GM23338 (cell line): ENCODE results near the gene SCTR. TPM values are rescaled to one million over a fixed set of nuclear protein-coding genes. Genes with fewer than 3 reads are reported as not detected.

Experiments used
- ATAC-seq: fragments of 200-7000 bp; cut with Tn5 transposase; 3 replicates; pipeline ENCODE4 v1.9.1; 2020
- DNase-seq: peaks from one replicate; pipeline ENCODE4 v3.0.0-alpha.2; 2015; ENCODE audit warnings: low spot score
- H2AFZ ChIP-seq: fragments of 200-600 bp; sonication (generic); 2 replicates; pipeline ENCODE4 v1.8.0; 2016; ENCODE audit warnings: antibody characterized with exemption, mild to moderate bottlenecking, moderate library complexity
- H3F3A ChIP-seq: fragments of 200-600 bp; sonication (generic); replicated peaks from 2 replicates; pipeline ENCODE4 v1.8.0; 2017; ENCODE audit warnings: antibody characterized with exemption, mixed run types, low read depth
- H3K27ac ChIP-seq: fragments of 200-600 bp; sonication (generic); 2 replicates; pipeline ENCODE4 v1.6.1; 2016; ENCODE audit warnings: low read depth
- H3K27me3 ChIP-seq: fragments of 200-600 bp; sonication (generic); 2 replicates; pipeline ENCODE4 v1.8.0; 2016; ENCODE audit warnings: mild to moderate bottlenecking, mixed run types, moderate library complexity; ENCODE audit not compliant: insufficient read depth
- H3K36me3 ChIP-seq: fragments of 200-600 bp; sonication (generic); 2 replicates; pipeline ENCODE4 v1.8.0; 2016; ENCODE audit warnings: mild to moderate bottlenecking; ENCODE audit not compliant: insufficient read depth
- H3K4me1 ChIP-seq: fragments of 200-600 bp; sonication (generic); 2 replicates; pipeline ENCODE4 v1.8.0; 2016; ENCODE audit warnings: mild to moderate bottlenecking, moderate library complexity; ENCODE audit not compliant: insufficient read depth
- H3K4me2 ChIP-seq: fragments of 200-600 bp; sonication (generic); 2 replicates; pipeline ENCODE4 v1.7.1; 2017; ENCODE audit warnings: mixed run types
- H3K4me3 ChIP-seq: fragments of 200-600 bp; sonication (generic); 2 replicates; pipeline ENCODE4 v1.6.1; 2016; ENCODE audit warnings: mixed run types
- H3K79me2 ChIP-seq: fragments of 200-600 bp; sonication (generic); replicated peaks from 2 replicates; pipeline ENCODE4 v1.8.0; 2017; ENCODE audit warnings: mild to moderate bottlenecking; ENCODE audit not compliant: insufficient read depth
- H3K9me2 ChIP-seq: fragments of 200-600 bp; sonication (generic); 2 replicates; pipeline ENCODE4 v1.8.0; 2017; ENCODE audit not compliant: insufficient read depth
- H4K20me1 ChIP-seq: fragments of 200-600 bp; sonication (generic); replicated peaks from 2 replicates; pipeline ENCODE4 v1.8.0; 2017; ENCODE audit warnings: mild to moderate bottlenecking; ENCODE audit not compliant: insufficient read depth
- H3K27ac Mint-ChIP-seq: 2 replicates; pipeline ENCODE4 v1.8.0; 2020; ENCODE audit warnings: inconsistent platforms, mild to moderate bottlenecking, moderate library complexity, mixed read lengths
- H3K27me3 Mint-ChIP-seq: 3 replicates; pipeline ENCODE4 v1.8.0; 2022; ENCODE audit warnings: low read depth, mild to moderate bottlenecking, moderate library complexity, mixed read lengths, inconsistent platforms; ENCODE audit not compliant: insufficient read depth, poor library complexity
- H3K36me3 Mint-ChIP-seq: 3 replicates; pipeline ENCODE4 v1.8.0; 2021; ENCODE audit warnings: low read depth, mild to moderate bottlenecking, inconsistent platforms, moderate library complexity, mixed read lengths
- H3K4me1 Mint-ChIP-seq: 3 replicates; pipeline ENCODE4 v1.8.0; 2020; ENCODE audit warnings: mild to moderate bottlenecking, inconsistent platforms, mixed read lengths
- H3K4me3 Mint-ChIP-seq: 3 replicates; pipeline ENCODE4 v1.8.0; 2021; ENCODE audit warnings: moderate library complexity, mild to moderate bottlenecking, inconsistent platforms, mixed read lengths
- H3K9me3 Mint-ChIP-seq: 3 replicates; pipeline ENCODE4 v1.8.0; 2020; ENCODE audit warnings: moderate library complexity, mild to moderate bottlenecking, inconsistent platforms, mixed read lengths
- CREB1 ChIP-seq: fragments of 250-450 bp; sonication (Bioruptor Pico); IDR thresholded peaks from 2 replicates; pipeline ENCODE4 v1.5.0; 2020; ENCODE audit warnings: low read depth, mild to moderate bottlenecking, moderate library complexity
- ETS1 ChIP-seq: IDR thresholded peaks from 2 replicates; pipeline ENCODE4 v1.6.1; 2016; ENCODE audit warnings: antibody characterized with exemption
- EZH2 ChIP-seq: fragments of 200-600 bp; sonication (generic); IDR thresholded peaks from one replicate; pipeline ENCODE4 v1.8.0; 2017; ENCODE audit warnings: antibody characterized with exemption, mild to moderate bottlenecking, low read depth; ENCODE audit not compliant: unreplicated experiment
- EZH2phosphoT487 ChIP-seq: fragments of 200-600 bp; sonication (generic); IDR thresholded peaks from one replicate; pipeline ENCODE4 v1.8.1; 2018; ENCODE audit warnings: antibody characterized with exemption; ENCODE audit not compliant: unreplicated experiment
- JUNB ChIP-seq: IDR thresholded peaks from one replicate; pipeline ENCODE4 v1.6.1; 2016; ENCODE audit warnings: antibody characterized with exemption; ENCODE audit not compliant: unreplicated experiment
- NANOG ChIP-seq: IDR thresholded peaks from 2 replicates; pipeline ENCODE4 v1.6.1; 2016; ENCODE audit warnings: antibody characterized with exemption, borderline replicate concordance
- POLR2AphosphoS5 ChIP-seq: IDR thresholded peaks from 2 replicates; pipeline ENCODE4 v1.6.1; 2016; ENCODE audit warnings: antibody characterized with exemption, low read depth
- STAT1 ChIP-seq: IDR thresholded peaks from one replicate; pipeline ENCODE4 v1.6.1; 2016; ENCODE audit warnings: antibody characterized with exemption; ENCODE audit not compliant: unreplicated experiment
- ZNF114 ChIP-seq: fragments of 250-450 bp; sonication (Bioruptor Pico); IDR thresholded peaks from 2 replicates; pipeline ENCODE4 v1.5.0; 2020; ENCODE audit warnings: mild to moderate bottlenecking, moderate library complexity
- ZNF331 ChIP-seq: fragments of 250-450 bp; sonication (Bioruptor Pico); IDR thresholded peaks from 2 replicates; pipeline ENCODE4 v1.5.0; 2020; ENCODE audit warnings: low read depth, mild to moderate bottlenecking, moderate library complexity
- ZNF462 ChIP-seq: fragments of 250-450 bp; sonication (Bioruptor Pico); IDR thresholded peaks from 2 replicates; pipeline ENCODE4 v1.5.0; 2020; ENCODE audit warnings: mild to moderate bottlenecking, moderate library complexity
- polyA plus RNA-seq: library from polyadenylated mRNA; unstranded; fragments of >200 nt; fragmentation: Nextera tagmentation; extraction: Ambion mirVana; gene quantifications from 2 replicates; pipeline ENCODE4 v1.2.1, GENCODE V29; 2016
- total RNA-seq: library from RNA; depleted of rRNA; stranded (reverse); fragments of >200 nt; shearing (Covaris generic); gene quantifications from 2 replicates; pipeline ENCODE4 v1.2.3, GENCODE V29; 2014
- TF ChIP-seq, protein P1 (sequence below): IDR thresholded peaks from one replicate; pipeline ENCODE4 v1.6.1; 2018; ENCODE audit warnings: antibody characterized with exemption; ENCODE audit not compliant: unreplicated experiment
- TF ChIP-seq, protein P2 (sequence below), 2 experiments: fragments of 200-600 bp in 1 of 2; sonication (generic) in 1 of 2; conservative IDR thresholded peaks; 2 replicates each; pipeline versions ENCODE4 v1.5.1 to v1.6.1; 2016 to 2017; ENCODE audit warnings: antibody characterized with exemption in 2 of 2, low read depth in 2 of 2, mild to moderate bottlenecking in 2 of 2, moderate library complexity in 1 of 2

The SCTR gene
- total and polyA plus RNA-seq, 2 experiments from 2014 or later: not detected

DNA sequence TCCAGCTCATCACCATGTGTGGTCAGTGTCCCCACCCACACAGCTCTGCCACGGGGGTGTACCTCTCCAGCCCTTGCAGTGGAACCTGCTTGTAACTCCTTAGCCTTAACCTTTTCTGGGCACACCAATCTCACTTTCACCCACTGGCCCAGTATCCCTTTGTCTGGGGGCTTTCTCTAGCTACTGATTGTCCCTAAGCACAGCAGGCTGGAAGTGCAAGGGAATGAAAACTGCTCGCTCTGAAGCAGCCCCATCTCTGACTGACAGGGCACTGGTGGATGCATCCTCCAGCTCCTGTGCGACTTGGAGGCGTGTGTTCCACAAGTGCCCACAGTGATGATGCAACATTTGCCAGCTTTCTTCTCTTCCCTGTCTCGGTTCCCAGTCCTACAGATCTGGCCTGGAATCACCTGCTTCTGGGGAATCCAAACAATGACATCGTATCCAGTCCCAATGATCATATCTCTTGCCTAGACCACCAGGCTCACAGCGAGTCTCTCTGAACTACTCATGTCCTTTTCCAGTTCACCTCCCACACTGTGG lies 33.6 kb downstream of the SCTR start:
- Histone ChIP-seq H3K27ac (no peak overlapping the region), H4K20me1 (no peaks in the 10 kb centered on the region), H2AFZ (no peak overlapping the region), H3K36me3 (no peaks in the 10 kb centered on the region), H3K4me1 (no peaks in the 10 kb centered on the region), H3K4me3 (no peak overlapping the region), H3F3A (no peaks in the 10 kb centered on the region), H3K27me3 (no peaks in the 10 kb centered on the region), H3K79me2 (no peaks in the 10 kb centered on the region), H3K4me2 (no peak overlapping the region), H3K9me2 (no peaks in the 10 kb centered on the region)
- ATAC-seq (no peak), DNase-seq (no peak)
- TF ChIP-seq ETS1 (no peak), ZNF331 (CRISPR knock-in tag) (no peak), ZNF462 (CRISPR knock-in tag) (no peak), CREB1 (no peak), EZH2phosphoT487 (no peak), POLR2AphosphoS5 (no peak), STAT1 (no peak), NANOG (no peak), ZNF114 (no peak), JUNB (no peak), EZH2 (no peak)
- TF ChIP-seq, protein P1, sequence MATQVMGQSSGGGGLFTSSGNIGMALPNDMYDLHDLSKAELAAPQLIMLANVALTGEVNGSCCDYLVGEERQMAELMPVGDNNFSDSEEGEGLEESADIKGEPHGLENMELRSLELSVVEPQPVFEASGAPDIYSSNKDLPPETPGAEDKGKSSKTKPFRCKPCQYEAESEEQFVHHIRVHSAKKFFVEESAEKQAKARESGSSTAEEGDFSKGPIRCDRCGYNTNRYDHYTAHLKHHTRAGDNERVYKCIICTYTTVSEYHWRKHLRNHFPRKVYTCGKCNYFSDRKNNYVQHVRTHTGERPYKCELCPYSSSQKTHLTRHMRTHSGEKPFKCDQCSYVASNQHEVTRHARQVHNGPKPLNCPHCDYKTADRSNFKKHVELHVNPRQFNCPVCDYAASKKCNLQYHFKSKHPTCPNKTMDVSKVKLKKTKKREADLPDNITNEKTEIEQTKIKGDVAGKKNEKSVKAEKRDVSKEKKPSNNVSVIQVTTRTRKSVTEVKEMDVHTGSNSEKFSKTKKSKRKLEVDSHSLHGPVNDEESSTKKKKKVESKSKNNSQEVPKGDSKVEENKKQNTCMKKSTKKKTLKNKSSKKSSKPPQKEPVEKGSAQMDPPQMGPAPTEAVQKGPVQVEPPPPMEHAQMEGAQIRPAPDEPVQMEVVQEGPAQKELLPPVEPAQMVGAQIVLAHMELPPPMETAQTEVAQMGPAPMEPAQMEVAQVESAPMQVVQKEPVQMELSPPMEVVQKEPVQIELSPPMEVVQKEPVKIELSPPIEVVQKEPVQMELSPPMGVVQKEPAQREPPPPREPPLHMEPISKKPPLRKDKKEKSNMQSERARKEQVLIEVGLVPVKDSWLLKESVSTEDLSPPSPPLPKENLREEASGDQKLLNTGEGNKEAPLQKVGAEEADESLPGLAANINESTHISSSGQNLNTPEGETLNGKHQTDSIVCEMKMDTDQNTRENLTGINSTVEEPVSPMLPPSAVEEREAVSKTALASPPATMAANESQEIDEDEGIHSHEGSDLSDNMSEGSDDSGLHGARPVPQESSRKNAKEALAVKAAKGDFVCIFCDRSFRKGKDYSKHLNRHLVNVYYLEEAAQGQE: no peak
- TF ChIP-seq, protein P2, sequence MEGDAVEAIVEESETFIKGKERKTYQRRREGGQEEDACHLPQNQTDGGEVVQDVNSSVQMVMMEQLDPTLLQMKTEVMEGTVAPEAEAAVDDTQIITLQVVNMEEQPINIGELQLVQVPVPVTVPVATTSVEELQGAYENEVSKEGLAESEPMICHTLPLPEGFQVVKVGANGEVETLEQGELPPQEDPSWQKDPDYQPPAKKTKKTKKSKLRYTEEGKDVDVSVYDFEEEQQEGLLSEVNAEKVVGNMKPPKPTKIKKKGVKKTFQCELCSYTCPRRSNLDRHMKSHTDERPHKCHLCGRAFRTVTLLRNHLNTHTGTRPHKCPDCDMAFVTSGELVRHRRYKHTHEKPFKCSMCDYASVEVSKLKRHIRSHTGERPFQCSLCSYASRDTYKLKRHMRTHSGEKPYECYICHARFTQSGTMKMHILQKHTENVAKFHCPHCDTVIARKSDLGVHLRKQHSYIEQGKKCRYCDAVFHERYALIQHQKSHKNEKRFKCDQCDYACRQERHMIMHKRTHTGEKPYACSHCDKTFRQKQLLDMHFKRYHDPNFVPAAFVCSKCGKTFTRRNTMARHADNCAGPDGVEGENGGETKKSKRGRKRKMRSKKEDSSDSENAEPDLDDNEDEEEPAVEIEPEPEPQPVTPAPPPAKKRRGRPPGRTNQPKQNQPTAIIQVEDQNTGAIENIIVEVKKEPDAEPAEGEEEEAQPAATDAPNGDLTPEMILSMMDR (conservative IDR thresholded peaks at IDR 0.05; ENCODE audit: low read depth in 2 of 2): no peak
- H3K27ac Mint-ChIP-seq: no peak overlapping the region
- H3K9me3 Mint-ChIP-seq: no peaks in the 10 kb centered on the region
- peaks cover 22% of the 10 kb centered on the region for H3K4me1 Mint-ChIP-seq
- peaks cover 16% of the 10 kb centered on the region for H3K27me3 Mint-ChIP-seq
- H3K4me3 Mint-ChIP-seq: no peak overlapping the region; the same call in 2 of the 3 replicates
- no peaks in the 10 kb centered on the region for H3K36me3 Mint-ChIP-seq
